ENCODE measurements around the gene PTPN21.

PTPN21 gene

DNA sequence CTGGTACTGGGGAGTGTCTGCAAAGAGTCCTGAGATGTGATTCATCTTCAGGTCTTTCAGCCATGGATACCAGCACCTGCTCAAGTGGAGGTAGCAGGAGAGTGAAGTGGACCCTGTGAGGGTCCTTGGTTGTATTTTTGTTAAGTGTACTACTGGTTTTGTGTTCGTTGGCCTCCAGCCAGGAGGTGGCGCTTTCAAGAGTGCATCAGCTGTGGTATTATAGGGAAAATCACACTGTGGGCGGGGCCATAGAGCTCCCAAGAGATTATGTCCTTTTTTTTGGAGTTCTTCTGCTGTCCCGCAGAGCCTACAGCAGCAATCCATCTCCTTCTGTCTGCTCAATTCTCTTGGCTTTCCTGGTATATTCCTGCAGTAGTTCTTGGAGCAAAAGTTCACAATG, 102.6 kb downstream of the PTPN21 start:
- no peak for DNase-seq

DNA sequence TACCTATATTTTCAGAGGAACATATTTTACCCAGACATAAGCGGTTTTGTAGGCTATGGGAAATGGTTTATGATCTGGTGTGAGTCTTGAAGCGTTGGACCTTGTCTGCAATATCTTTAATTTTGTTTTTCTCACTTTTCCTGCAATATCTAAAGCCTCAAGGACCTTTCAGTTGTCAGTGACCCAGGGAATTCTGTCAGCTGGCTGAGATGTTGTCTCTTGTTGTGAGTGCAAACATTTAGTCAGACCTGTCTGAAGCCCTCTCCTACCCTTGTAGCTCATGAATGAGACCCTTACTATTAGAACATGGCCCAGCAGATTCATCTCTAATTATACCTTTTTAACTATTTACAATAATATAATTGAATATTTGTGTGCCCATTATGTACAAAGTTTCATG, 115.7 kb downstream of the PTPN21 start:
- no peak for DNase-seq

DNA sequence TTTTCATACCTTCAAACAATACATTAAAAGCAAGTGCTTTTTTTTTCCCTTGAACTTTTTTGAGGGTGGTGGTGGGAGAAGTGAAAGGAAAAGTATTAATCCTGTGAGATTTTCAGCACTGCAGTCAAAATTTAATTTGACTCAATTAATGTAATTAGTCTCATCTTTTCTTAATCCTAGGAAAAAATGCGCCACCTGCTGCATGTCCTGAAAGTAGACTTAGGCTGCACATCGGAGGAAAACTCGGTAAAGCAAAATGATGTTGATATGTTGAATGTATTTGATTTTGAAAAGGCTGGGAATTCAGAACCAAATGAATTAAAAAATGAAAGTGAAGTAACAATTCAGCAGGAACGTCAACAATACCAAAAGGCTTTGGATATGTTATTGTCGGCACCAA, 117.1 kb downstream of the PTPN21 start:
- no peak for DNase-seq

DNA sequence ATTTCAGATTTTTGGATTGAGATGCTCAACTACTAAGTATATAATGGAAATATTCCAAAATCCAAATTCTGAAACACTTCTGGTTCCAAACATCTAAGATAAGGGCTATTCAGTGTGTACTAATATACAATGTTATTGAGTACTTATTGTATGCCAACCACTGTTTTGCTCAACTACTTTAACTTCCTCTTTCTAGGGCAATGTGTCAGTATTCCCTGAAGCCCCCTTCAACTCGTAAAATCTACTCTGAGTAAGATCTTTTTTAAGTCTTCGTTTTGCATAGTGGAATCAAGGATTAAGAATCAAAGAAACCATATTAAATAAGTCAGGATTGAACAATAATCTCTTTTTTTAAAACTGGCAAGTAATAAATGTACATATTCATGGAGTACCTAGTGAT, 123.8 kb downstream of the PTPN21 start:
- no peak for DNase-seq

DNA sequence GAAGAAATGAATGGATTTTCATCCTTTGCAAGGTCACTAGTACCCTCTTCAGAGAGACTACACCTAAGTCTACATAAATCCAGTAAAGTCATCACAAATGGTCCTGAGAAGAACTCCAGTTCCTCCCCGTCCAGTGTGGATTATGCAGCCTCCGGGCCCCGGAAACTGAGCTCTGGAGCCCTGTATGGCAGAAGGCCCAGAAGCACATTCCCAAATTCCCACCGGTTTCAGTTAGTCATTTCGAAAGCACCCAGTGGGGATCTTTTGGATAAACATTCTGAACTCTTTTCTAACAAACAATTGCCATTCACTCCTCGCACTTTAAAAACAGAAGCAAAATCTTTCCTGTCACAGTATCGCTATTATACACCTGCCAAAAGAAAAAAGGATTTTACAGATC, 128.5 kb downstream of the PTPN21 start:
- DNase-seq = no peak

DNA sequence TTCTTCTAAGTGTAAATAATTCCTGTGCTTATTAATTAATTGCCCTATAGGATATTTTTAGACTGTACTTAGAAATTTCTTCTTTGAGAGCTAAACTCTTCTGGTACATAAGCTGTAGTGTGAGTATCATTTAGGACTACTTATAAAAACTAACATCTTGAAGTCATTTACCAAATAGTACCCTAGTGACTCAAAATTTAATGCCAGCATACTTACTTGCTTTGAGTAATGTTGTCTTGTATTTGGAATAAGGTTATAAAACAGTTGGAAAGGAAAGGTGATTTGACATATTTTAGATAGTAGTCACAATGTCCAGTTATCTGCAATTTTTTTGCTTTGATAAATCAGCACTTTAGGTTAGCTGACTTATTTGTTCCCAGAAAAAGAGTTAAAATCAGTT, 130.2 kb downstream of the PTPN21 start:
- DNase-seq = no peak

DNA sequence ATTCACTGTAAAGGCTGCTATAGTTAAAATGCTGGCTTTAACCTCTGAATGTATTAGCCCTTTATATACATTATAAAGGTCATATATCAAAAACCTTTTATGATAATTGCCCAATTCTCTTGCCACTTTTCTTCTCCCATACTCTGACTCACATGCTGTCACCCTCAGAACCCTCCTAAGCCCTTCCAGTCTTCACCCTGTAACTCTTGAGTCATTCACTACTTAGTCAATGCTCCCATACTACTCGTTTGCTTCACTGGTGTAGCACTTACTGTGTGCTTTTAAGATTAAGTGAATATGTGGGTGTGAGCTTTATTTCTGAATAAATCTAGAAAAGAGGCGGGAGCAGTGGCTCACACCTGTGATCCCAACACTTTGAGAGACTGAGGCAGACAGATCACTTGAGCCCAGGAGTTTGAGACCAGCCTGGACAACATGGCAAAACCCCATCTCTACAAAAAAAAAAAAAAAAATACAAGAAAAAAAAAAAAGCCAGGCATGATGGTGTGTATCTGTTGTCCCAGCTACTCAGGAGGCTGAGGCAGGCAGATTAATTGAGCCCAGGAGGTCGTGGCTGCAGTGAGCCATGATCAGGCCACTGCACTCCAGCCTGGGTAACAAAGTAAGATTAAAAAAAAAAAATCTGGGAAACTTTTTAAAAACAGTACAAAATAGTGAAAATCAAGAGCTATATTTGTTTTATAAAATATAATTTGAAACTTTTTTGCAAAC, 131.7 kb downstream of the PTPN21 start:
- no peak for DNase-seq

DNA sequence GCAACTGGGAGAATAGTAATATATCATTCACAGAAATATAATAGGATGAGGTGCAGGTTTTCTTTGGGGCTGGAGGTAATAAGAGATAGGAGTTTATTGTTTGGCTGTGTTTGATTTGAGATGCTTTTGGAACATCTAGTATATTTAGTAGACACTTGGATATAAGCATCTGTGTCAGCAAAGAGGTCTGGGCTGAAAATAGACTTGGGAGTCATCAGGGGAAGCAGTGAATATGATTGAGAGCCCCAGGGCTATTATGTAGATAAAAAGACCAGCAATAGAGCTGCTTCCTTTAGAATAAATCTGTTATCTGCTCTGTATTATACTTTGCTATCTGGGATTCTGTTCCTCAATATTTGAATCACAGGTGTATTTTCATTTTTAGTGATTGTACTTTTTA, 132.8 kb downstream of the PTPN21 start:
- no peak for DNase-seq

DNA sequence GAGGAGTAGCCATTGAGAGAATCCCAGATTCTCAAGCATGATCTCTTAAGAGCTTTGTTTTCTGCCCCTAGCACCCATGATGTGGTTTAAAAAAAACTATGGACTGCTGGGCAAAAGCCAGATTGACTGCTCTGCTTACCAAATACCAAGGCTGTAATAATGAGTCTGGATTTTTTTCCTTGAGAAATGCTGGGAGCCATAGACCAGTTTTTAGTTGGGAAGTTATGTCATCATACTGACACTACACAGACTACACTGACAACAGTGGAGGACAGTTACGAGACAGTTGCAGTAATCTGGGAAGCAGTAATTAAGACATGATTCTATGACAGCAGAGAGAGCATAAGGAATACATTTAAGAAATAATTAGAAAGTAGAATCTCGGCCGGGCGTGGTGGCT, 133.5 kb downstream of the PTPN21 start:
- no peak for DNase-seq

DNA sequence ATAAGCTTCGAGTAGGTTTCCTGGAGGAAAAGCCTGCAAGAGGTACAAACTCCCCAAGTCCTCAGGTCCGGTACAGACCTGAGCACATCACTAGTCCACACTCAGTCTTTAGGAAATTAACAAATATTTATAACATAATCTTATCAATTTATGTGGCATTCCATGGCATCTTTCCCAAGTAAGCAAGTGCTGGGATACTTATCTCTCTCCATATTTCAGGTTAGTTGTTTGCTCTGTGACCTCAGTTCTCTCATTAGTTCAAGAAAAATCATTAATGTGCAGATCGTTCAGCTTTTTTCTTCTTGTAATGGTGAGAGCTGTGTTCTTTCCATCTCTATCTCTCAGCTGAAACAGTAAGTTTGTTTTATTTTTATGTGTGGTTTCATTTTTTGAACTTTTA, 134.6 kb downstream of the PTPN21 start:
- no peak for DNase-seq

DNA sequence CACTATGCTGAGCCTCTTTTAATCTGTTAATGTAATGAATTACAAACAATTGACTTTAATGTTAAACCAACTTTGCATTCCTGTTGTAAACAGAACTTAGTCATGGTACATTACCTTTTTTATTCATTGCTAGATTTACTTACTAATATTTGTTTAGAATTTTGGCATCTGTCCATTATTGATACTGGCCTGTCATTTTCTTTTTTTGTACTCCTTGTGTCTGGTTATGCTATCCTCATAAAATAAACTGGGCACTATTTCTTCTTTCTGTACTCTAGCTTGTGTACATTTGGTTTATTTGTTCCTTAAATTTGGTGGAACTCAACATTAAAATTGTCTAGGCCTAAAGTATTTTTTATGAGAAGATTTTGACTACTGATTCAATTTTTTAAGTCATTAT, 137.2 kb downstream of the PTPN21 start:
- DNase-seq = no peak
